NOMO-1 treated with dmso at 0.1 percent for 144 hours (cell line): ENCODE data around the gene AFF2.

ENCODE experiments used
- DNase-seq: peaks from one replicate; lab custom pipeline; 2025; ENCODE audit not compliant: unreplicated experiment; lab: John Stamatoyannopoulos, UW

AFF2 gene

GRCh38 chrX:148535639-148536038 lies 35.2 kb downstream of the AFF2 start:
- DNase-seq, result no peak

GRCh38 chrX:148536961-148537360 lies 36.5 kb downstream of the AFF2 start:
- no peak for DNase-seq

DNA sequence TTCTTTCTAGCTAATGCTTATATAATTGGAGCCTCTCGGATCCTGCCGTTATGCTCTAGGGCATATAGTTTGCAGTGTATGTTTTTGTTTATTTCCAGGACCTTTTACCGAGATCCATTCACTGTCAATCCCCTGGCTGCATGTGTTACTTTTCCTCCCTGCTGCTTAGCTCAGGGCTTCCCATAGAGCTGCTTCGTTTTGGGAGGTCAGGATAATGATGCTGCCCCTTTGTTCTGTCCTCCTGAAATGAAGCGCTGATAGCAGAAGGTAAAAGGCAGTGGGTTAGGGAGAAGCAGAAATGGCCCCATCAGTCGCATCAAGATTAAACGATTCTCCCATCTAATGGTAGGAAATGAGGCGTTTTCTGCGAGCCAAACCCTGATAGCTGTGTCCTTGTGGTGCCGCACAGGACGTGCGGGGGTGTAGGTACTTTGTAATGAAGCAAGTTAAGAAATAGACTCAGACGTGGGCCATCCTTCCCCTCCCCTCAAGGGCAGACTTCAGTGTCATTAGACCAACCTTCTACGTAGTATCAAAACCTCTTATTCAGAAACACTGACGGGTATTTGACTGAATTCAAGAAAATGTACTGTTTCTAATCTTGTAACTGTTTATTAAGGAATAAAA lies 37.3 kb downstream of the AFF2 start:
- DNase-seq, result no peak

DNA sequence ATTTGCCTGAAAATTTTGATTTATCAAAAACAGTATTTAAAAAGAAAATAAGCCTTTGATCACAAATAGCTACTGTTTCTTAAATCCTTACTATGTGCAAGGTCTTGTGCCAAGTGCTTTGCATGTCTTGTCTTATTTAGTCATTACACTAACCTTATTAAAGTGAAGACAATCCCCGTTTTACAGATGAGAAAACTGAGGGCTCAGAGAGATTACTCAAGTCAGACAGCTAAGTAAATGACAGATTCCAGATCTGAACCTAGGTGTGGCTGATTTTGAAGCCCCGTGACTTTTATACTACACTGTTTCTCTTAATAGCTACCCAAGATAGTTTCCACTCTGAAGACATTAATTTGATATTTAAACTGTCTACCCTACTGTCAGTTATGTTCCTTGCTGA lies 38.2 kb downstream of the AFF2 start:
- no peak for DNase-seq

DNA sequence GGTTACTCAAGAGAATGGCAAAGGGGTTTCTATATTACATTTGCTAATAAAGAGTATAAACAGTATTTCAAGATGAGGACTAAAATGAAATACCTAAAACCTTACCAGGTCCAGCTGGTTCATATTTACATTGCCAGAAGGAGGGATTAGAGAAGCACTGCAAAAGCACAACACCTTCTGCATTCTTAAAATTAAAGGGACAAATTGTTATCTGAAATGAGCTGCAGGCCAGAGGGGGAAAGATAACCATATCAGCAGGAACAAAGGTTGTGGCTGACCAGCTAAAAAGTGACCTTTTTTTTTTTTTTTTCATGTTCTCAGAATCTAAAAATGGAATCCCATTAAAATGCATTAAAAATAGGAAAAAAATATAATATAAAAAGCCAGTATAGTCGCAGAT lies 39.7 kb downstream of the AFF2 start:
- DNase-seq, result no peak

DNA sequence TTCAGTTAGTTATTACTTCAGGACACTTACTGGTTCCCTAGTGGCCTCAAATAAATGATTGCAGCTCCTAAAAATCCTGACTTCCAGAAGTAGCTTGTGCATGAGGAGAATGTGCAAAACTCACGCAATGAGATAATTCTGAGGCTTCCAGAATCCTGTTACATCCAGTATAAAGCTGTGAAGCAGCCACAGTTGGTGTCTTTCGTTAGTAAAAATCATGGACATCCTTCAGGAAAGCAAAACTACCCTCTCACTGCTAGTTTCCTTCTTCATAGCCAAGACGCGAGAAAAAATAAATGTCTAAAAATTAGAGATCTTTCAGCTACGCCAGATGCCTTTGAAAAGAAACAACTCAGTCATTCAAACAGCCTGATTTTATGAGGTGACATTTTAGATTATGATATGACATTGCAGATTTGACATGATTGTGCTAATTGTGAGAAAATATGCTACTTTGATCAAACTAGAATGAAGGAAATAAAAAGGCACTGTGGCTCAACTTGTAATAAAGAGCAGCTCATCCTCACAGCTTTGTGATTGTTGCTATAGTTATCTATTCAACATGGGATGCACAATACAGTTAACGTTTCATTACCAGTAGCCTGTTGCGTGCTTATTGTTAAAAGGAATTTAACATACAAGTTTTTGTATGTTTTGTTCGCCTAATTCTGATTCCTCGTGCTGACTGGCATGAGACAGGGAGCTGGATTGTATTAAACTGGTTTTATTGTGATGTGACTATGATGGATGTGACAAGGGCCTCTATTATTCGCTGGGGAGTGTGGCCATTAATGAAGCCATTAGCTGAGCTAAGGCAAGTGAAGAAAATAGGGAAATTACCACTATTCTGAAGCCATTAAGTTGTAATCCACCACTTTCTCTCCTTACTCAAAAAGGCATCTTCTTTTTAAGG lies 40.5 kb downstream of the AFF2 start:
- no peak for DNase-seq

- no peak for DNase-seq
These were observed 41.1 kb downstream of the AFF2 start for GRCh38 chrX:148541584-148541940.

- DNase-seq, result peak; percentile 7
These were observed 42.3 kb downstream of the AFF2 start for GRCh38 chrX:148542481-148543255.

DNA sequence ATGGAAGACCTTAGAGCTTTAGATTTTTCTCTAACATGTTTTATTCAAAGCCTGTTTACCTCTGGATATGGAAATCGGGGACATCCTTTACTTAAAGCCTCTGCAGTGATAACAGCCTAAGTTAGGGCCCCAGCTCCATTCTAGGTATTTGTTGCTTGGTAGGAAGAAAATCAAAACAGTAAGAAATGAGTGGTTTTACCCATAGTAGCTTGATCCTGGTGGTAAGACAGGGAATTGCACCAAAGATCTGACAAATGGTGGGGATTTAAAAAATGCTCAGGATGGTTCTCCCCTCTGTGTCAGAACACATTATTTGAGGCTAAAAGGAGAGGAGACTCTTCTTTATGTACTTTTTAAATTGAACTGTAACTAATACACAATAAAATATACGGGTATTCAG lies 52.4 kb downstream of the AFF2 start:
- DNase-seq, result no peak

GRCh38 chrX:148555101-148555500 lies 54.7 kb downstream of the AFF2 start:
- no peak for DNase-seq

DNA sequence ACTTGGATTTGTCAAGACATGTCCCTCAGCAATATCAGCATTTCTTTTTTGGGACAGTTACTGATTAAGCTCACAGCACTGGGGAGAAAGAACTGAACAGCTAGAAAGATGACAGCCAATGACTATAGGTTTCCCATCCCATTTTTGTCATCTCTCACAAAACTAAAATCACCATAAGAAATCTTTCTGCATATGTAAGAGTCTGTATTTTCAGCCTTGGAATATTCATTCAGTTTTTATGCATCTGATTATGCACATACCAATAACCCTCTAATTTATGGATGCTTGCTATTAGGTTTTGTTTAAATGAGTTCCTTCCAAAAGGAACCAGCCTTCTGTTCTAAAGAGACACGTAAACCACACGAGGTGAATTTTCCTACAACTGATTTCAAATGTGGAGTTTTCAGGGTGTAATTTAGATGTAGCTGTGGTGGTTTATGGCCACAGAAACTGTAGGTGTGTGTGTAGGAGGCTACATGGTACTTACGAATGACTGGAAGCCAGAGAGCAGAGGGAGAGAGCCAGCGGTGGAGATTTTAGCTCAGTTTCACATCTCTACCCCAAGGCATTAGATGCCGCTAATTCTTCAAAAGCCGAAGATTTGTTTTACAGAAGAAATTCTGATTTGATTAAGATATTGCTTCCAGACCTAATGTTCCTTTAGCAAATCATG lies 55.3 kb downstream of the AFF2 start:
- no peak for DNase-seq

DNA sequence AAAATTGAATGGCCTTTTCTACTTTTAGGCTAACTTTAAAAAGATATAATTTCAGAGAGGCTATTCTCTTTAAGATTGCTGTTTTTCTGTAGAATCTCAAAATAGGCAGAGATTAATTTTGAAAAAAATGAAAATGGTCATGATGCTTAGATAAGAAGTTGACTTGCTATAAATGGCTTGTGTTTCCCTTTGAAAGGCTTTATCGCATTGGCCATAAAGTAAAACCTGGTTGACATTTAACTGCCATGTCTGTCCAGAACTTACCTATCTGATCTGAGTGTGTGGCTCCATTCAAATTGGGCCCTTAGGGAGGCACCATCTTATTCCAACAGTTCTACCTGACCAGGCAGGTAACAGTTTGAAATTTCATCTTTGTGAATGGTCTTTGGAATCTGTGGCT lies 56.1 kb downstream of the AFF2 start:
- no peak for DNase-seq

- DNase-seq, result peak; percentile 32
These were observed 62.4 kb downstream of the AFF2 start for GRCh38 chrX:148562846-148563245.

GRCh38 chrX:148567229-148567628 lies 66.8 kb downstream of the AFF2 start:
- DNase-seq, result no peak

GRCh38 chrX:148567779-148568178 lies 67.4 kb downstream of the AFF2 start:
- DNase-seq, result no peak

DNA sequence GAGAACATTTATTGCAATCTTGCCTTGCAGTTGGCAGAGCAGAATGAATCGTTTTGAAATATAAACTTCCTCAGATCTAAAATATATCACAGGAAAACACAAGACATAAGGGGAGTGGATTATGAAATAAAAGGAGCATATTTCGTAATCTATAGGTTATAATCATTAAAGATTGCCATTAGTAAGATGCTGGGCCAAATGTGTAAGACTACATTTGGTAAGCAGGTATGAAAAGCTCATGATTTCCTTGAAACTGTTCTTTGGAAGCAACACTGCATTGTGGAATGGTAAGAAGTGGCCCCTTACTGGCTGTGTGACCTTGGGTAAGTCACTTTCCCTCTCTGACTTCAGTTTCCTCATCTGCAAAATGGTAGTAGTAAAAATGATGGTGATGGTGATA lies 68.3 kb downstream of the AFF2 start:
- no peak for DNase-seq

DNA sequence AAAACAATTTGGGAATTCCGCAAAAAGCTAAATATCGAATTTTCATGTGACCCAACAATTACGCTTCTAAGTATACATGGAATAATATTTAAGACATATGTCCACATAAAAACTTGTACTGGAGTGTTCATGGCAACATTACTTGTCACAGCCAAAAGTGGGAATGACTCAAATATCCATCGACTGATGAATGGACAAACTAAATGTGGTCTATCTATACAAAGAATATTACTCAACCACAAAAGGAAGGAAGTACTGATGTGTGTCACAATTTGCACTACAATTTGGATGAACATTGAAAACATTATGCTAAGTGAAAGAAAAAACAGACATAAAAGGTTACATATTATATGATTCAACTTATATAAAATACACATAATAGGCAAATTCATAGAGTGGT lies 71.9 kb downstream of the AFF2 start:
- no peak for DNase-seq

- DNase-seq, result no peak
These were observed 72.7 kb downstream of the AFF2 start for GRCh38 chrX:148573119-148573518.

DNA sequence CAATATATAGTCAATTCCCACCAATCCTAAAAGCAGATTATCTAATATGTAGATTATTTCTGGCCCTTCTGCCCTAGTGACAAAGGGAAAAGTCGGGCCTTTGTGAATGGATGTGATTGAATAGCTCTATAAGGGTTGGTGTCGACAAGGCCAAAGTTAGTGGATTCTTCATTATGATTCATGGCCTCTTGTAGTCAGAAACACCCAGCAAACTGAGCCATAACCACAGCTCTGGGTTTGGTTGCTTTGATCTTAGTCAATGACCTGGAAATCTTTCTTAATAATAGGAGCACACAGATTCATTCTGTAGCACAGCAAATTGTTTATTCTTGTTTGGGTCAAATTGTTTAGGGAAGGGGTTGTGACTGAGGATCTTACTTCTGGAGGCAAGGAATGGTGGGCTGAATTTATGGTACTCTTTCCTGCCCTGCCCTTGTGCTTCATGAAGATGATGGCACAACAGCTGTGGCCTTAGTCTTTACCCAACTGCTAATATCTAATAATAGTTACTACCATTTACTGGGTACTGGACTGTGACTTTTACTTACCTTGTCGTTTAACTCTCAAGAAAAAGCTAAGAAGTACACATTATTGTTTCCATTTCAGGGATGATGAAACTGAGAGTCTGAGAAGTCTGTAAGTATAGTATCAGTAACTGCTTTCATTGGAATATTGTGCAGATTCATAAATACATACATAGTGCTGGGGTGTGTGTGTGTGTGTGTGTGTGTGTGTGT lies 74.0 kb downstream of the AFF2 start:
- no peak for DNase-seq

- DNase-seq, result no peak
These were observed 76.0 kb downstream of the AFF2 start for GRCh38 chrX:148576396-148576795.

DNA sequence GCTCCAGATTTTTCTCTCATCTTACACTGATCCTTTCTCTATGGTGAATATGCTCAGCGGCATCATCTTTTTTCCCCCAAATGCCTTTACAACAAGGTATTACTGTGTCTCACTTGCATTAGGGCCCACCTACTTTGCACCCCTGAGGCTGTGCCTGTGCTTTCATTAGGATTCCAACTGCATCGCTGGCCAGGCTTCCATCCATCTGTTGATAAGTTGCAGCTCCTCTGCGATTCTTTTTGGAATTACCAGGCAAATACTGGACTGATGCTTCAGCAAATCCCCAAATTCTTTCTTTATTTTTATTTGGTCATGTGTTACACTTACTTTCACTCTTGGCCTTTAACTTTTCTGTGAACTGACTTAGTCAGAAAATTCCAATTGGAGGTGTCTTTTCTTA lies 77.3 kb downstream of the AFF2 start:
- no peak for DNase-seq
